ENCODE measurements around the gene LTBP2.
A peak's percentile ranks its signal among the peaks of the same experiment; 100 is the strongest.

The LTBP2 gene

DNA sequence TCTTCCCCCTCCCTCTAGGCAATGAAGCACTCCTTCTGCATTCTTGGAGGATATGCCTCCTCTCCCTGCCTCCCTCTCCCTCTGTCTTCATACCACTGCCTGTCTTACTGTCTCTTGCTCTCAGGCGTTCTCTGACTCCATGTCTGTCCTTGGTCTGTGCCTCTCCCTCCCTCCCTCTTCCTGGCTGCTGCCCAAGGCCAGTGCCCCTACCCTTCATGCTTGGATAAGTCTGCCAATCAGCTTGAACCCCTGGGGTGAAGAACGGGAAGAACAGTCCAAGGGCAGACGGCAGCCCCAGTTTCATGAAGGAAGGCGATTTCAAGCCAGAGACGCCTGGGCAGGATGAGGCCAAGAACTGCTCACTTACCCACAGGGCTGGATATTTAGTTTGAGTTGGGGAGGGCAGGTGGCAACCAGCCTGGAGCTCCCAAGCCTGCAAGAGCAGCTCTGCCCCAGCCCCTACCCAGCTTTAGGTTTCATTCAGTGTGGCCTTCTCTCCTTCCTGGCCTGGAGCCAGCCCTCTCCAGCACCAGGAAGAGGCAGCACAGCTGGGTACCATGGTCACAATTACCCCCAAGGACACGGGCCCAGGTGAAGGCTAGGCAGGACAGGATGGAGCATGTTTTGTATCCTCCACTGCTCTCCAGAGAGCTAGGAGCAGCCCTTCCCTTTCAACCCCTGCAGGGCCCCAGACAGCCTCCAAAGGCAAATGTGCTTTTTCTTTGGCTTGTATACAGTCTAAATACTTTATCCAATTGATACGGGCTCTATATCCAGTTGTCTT is 35.8 kb upstream of the LTBP2 start:
- TF ChIP-seq, protein P1, sequence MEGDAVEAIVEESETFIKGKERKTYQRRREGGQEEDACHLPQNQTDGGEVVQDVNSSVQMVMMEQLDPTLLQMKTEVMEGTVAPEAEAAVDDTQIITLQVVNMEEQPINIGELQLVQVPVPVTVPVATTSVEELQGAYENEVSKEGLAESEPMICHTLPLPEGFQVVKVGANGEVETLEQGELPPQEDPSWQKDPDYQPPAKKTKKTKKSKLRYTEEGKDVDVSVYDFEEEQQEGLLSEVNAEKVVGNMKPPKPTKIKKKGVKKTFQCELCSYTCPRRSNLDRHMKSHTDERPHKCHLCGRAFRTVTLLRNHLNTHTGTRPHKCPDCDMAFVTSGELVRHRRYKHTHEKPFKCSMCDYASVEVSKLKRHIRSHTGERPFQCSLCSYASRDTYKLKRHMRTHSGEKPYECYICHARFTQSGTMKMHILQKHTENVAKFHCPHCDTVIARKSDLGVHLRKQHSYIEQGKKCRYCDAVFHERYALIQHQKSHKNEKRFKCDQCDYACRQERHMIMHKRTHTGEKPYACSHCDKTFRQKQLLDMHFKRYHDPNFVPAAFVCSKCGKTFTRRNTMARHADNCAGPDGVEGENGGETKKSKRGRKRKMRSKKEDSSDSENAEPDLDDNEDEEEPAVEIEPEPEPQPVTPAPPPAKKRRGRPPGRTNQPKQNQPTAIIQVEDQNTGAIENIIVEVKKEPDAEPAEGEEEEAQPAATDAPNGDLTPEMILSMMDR (conservative IDR thresholded peaks at IDR 0.05; ENCODE audit: low read length): no peak
- H3K4me3 ChIP-seq (ENCODE audit: low read length): no peak overlapping the region
- no peak for DNase-seq (ENCODE audit: low read depth)

DNA sequence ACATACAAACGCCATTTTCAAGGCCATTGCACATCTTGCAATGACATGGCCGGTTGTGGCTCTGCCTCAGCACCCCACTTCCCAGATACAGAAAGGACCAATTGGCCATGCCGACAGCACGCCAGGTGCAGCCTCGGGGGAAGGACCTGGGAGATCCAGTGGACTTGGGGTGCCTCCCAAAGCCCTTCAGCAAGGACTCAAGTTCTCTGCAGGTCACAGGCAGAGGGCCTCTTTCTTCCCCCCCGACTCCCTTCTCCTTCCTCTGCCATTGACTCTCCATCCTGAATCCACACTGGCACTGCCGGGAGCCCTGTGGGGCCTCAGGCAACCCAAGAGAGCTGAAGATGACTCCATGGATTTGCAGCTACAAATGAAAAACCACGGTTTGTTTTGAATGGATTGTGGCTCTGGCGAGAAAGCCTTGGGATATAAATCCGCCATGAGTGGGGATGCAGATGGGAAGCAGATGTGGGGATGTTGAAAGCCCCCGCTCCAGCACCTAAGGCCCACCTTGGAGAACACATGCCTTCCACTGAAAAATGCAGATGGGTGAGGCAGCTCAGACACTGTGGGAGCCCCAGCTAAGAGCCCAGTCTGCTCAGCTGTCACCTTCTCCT is 35.1 kb upstream of the LTBP2 start:
- H3K4me3 ChIP-seq (ENCODE audit: low read length): no peak overlapping the region
- TF ChIP-seq, protein P1 (conservative IDR thresholded peaks at IDR 0.05; ENCODE audit: low read length): no peak
- DNase-seq (ENCODE audit: low read depth): peak; percentile 86

DNA sequence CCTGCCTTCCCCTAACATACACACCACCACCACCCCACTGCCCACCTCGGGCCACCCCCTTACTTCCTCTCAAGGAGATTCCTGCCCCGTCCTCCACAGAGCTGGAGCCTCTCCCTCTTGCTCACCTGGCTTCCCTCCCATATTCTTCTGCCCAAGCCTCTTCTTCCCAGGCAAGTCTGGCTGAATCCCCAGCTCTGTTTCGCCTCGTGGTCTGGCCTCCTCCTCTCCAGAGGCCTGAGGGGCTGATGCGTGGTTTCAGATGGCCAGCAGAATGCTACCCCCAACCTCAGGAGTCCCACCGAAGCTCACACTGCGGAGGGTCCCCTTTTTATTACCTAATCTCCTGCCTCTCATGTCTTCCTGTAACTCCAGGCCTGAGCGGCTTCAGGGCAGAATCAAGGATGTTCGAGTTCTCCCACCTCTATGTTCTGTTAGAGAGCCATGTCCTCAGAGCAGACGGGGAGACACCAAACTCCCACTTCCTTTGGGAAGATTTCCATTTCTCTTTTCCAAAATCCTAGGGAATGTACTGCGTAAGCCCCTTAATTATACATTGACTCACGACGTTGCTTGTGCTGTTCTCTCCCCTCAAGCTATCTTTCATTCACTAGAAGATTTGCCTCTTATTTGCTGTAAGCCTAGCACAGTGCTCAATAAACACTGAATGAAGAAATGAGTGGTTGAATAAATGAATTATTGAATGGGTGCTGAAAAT is 33.9 kb upstream of the LTBP2 start:
- no peak for DNase-seq (ENCODE audit: low read depth)
- TF ChIP-seq, protein P1 (conservative IDR thresholded peaks at IDR 0.05; ENCODE audit: low read length): no peak
- no peak overlapping the region for H3K4me3 ChIP-seq (ENCODE audit: low read length)

DNA sequence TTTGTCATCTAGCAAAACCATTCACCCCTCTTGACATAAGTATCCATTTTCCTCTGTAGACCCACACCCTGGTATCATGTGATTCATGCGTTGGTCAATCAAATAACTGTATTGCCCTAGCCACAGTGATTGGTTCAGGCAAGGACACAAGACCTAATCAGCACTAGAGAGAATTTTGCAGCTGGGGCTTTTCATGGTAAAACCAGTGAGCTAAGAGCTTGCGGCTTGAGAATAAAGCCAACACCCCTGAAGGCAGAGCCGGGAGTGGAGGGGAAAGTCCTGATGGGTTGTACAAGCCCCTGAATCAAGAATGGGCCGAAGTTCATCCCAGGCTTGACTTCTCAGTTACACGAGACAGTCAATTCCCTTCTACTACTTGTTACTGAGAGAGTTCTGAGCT is 33.2 kb upstream of the LTBP2 start:
- no peak for DNase-seq (ENCODE audit: low read depth)
- TF ChIP-seq, protein P1 (conservative IDR thresholded peaks at IDR 0.05; ENCODE audit: low read length): no peak
- H3K4me3 ChIP-seq (ENCODE audit: low read length): no peak overlapping the region

DNA sequence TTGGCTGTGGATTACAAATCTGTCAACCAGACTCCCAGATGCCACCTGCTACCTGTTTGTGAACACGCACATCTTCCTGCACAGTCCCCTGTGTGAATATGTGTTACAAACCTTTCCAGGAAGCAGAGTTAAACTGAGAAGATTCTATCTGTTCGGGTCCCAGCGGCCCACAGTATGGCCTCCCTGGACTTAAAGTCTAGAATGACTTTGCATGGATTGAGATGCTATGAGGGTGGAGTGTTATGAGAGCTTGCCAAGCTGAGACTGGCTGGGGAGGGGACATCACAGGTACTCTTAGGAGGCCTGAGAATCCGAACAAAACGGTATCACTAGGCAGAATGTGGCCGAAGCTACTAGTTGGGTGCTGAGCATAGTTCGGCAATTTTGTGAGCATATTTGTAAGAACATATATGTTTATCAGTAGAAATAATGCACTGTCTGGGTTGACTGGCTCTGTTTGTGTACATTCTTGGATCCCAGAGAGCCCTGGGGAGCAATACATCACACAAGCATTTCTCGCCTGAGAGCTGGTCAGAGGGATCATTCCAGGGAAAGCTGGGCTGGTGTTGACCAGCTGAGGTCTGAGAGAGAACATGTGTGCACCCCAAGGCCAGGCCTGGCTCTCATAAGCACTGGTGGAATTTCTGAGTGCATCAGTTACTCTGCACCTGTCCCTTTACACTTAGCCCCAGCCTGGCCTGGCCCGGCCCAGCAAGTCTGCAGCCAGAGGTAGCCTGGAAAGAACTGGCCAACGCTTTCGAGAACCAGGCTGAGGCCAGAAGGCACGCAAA is 29.8 kb upstream of the LTBP2 start:
- TF ChIP-seq, protein P1 (conservative IDR thresholded peaks at IDR 0.05; ENCODE audit: low read length): no peak
- peak; percentile 82 for DNase-seq (ENCODE audit: low read depth)
- no peak overlapping the region for H3K4me3 ChIP-seq (ENCODE audit: low read length)

DNA sequence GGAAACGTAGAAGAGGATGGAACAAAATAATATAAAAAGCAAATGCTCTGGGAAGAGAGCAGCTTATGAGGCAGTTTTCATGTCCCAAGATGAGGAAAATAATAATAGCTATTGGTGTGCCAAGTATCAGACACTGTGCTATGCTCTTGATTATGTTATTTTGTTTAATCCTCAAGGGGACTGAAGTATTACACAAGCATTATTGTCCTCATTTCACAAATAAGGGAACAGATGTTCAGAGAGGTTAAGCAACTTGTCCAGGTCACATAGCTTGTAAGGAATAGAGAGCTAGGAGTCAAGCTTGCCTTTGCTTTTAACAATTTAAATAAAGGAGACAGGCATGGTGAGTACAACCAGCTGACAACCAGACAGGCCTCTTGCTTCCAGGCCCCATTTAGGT is 26.9 kb upstream of the LTBP2 start:
- no peak overlapping the region for H3K4me3 ChIP-seq (ENCODE audit: low read length)
- DNase-seq (ENCODE audit: low read depth): peak; percentile 81
- TF ChIP-seq, protein P1 (conservative IDR thresholded peaks at IDR 0.05; ENCODE audit: low read length): no peak
